HS-27A (cell line): ENCODE results near the gene OR4D1.

Source experiments
- DNase-seq: peaks from one replicate; pipeline ENCODE4 v3.0.0-alpha.2; 2012; ENCODE audit warnings: low read depth, missing footprints

The OR4D1 gene

GRCh38 chr17:58193641-58194255 is 45.6 kb downstream of the OR4D1 start:
- no peak for DNase-seq

- DNase-seq, result no peak
Observed at GRCh38 chr17:58195518-58196123, 47.4 kb downstream of the OR4D1 start.

GRCh38 chr17:58196610-58197009 is 48.4 kb downstream of the OR4D1 start:
- no peak for DNase-seq

- no peak for DNase-seq
Observed at GRCh38 chr17:58200024-58200633, 51.9 kb downstream of the OR4D1 start.

GRCh38 chr17:58202859-58203258 is 54.7 kb downstream of the OR4D1 start:
- no peak for DNase-seq

GRCh38 chr17:58204796-58205195 is 56.6 kb downstream of the OR4D1 start:
- no peak for DNase-seq

GRCh38 chr17:58205936-58206335 is 57.8 kb downstream of the OR4D1 start:
- DNase-seq, result no peak

- no peak for DNase-seq
Observed at GRCh38 chr17:58207451-58207850, 59.3 kb downstream of the OR4D1 start.

GRCh38 chr17:58208344-58208743 is 60.2 kb downstream of the OR4D1 start:
- no peak for DNase-seq
